Measurements from ENCODE around the gene MBL2.

Gene MBL2

GRCh38 chr10:52771534-52772445 is 794 bp downstream of the MBL2 start:
- Histone ChIP-seq H2AFZ (ENCODE audit: low read length) (no peak overlapping the region), H3K4me1 (ENCODE audit: insufficient read depth, low read length, severe bottlenecking) (no peaks in the 10 kb centered on the region), H3F3A (ENCODE audit: insufficient read depth, low read length) (no peaks in the 10 kb centered on the region), H3K36me3 (ENCODE audit: insufficient read depth, low read length) (no peaks in the 10 kb centered on the region), H3K27me3 (ENCODE audit: insufficient read depth, low read length) (no peaks in the 10 kb centered on the region), H3K9me3 (ENCODE audit: low read length) (no peaks in the 10 kb centered on the region), H3K9ac (ENCODE audit: low read length) (no peak overlapping the region), H3K79me2 (ENCODE audit: insufficient read depth, low read length) (no peaks in the 10 kb centered on the region), H3K4me3 (ENCODE audit: low read depth, low read length, poor library complexity, severe bottlenecking) (no peak overlapping the region), H3K4me2 (ENCODE audit: low read length) (no peak overlapping the region), H4K20me1 (ENCODE audit: insufficient read depth, low read length) (no peaks in the 10 kb centered on the region), H3K27ac (ENCODE audit: low read depth, low read length, poor library complexity, severe bottlenecking) (no peak overlapping the region), H3K9me2 (ENCODE audit: low read depth, low read length) (no peaks in the 10 kb centered on the region)
- TF ChIP-seq CTCF (IDR thresholded peaks at IDR 0.05; ENCODE audit: low read length) (no peak), EZH2 (IDR thresholded peaks at IDR 0.05; ENCODE audit: borderline replicate concordance, low read length) (no peak)

- Histone ChIP-seq H3K9ac (ENCODE audit: low read length) (no peak overlapping the region), H2AFZ (ENCODE audit: low read length) (no peak overlapping the region), H3K36me3 (ENCODE audit: insufficient read depth, low read length) (no peaks in the 10 kb centered on the region), H3K9me3 (ENCODE audit: low read length) (no peaks in the 10 kb centered on the region), H4K20me1 (ENCODE audit: insufficient read depth, low read length) (no peaks in the 10 kb centered on the region), H3K4me1 (ENCODE audit: insufficient read depth, low read length, severe bottlenecking) (no peaks in the 10 kb centered on the region), H3F3A (ENCODE audit: insufficient read depth, low read length) (no peaks in the 10 kb centered on the region), H3K27me3 (ENCODE audit: insufficient read depth, low read length) (no peaks in the 10 kb centered on the region), H3K4me3 (ENCODE audit: low read depth, low read length, poor library complexity, severe bottlenecking) (no peak overlapping the region), H3K79me2 (ENCODE audit: insufficient read depth, low read length) (no peaks in the 10 kb centered on the region), H3K27ac (ENCODE audit: low read depth, low read length, poor library complexity, severe bottlenecking) (no peak overlapping the region), H3K9me2 (ENCODE audit: low read depth, low read length) (no peaks in the 10 kb centered on the region), H3K4me2 (ENCODE audit: low read length) (no peak overlapping the region)
- no peak for TF ChIP-seq CTCF (IDR thresholded peaks at IDR 0.05; ENCODE audit: low read length)
- no peak for TF ChIP-seq EZH2 (IDR thresholded peaks at IDR 0.05; ENCODE audit: borderline replicate concordance, low read length)
These were observed 1.7 kb downstream of the MBL2 start for GRCh38 chr10:52770904-52771303.

GRCh38 chr10:52769966-52770365 is 2.6 kb downstream of the MBL2 start:
- Histone ChIP-seq H3K4me1 (ENCODE audit: insufficient read depth, low read length, severe bottlenecking) (no peaks in the 10 kb centered on the region), H3K9me2 (ENCODE audit: low read depth, low read length) (no peaks in the 10 kb centered on the region), H3K9me3 (ENCODE audit: low read length) (no peaks in the 10 kb centered on the region), H3K27me3 (ENCODE audit: insufficient read depth, low read length) (no peaks in the 10 kb centered on the region), H3K27ac (ENCODE audit: low read depth, low read length, poor library complexity, severe bottlenecking) (no peak overlapping the region), H3K4me3 (ENCODE audit: low read depth, low read length, poor library complexity, severe bottlenecking) (no peak overlapping the region), H2AFZ (ENCODE audit: low read length) (no peak overlapping the region), H3K36me3 (ENCODE audit: insufficient read depth, low read length) (no peaks in the 10 kb centered on the region), H3K9ac (ENCODE audit: low read length) (no peak overlapping the region), H3F3A (ENCODE audit: insufficient read depth, low read length) (no peaks in the 10 kb centered on the region), H3K4me2 (ENCODE audit: low read length) (no peak overlapping the region), H4K20me1 (ENCODE audit: insufficient read depth, low read length) (no peaks in the 10 kb centered on the region), H3K79me2 (ENCODE audit: insufficient read depth, low read length) (no peaks in the 10 kb centered on the region)
- TF ChIP-seq CTCF (IDR thresholded peaks at IDR 0.05; ENCODE audit: low read length) (no peak), EZH2 (IDR thresholded peaks at IDR 0.05; ENCODE audit: borderline replicate concordance, low read length) (no peak)
